SU-DHL-6 (cell line): Measurements from ENCODE around the gene FLII.

Experiments used
- EZH2phosphoT487 ChIP-seq: fragments of 200-600 bp; sonication (generic), shearing (Covaris generic); conservative IDR thresholded peaks from 2 replicates; pipeline ENCODE4 v1.6.1; 2018; ENCODE audit warnings: mild to moderate bottlenecking, antibody characterized with exemption, low read length, moderate library complexity, mixed read lengths
- TF ChIP-seq, protein P1 (sequence below): fragments of 200-600 bp; sonication (generic); IDR thresholded peaks from one replicate; pipeline ENCODE4 v1.5.1; 2017; ENCODE audit warnings: antibody characterized with exemption, mild to moderate bottlenecking, low read length, moderate library complexity; ENCODE audit not compliant: insufficient read depth, poor library complexity, severe bottlenecking

DNA sequence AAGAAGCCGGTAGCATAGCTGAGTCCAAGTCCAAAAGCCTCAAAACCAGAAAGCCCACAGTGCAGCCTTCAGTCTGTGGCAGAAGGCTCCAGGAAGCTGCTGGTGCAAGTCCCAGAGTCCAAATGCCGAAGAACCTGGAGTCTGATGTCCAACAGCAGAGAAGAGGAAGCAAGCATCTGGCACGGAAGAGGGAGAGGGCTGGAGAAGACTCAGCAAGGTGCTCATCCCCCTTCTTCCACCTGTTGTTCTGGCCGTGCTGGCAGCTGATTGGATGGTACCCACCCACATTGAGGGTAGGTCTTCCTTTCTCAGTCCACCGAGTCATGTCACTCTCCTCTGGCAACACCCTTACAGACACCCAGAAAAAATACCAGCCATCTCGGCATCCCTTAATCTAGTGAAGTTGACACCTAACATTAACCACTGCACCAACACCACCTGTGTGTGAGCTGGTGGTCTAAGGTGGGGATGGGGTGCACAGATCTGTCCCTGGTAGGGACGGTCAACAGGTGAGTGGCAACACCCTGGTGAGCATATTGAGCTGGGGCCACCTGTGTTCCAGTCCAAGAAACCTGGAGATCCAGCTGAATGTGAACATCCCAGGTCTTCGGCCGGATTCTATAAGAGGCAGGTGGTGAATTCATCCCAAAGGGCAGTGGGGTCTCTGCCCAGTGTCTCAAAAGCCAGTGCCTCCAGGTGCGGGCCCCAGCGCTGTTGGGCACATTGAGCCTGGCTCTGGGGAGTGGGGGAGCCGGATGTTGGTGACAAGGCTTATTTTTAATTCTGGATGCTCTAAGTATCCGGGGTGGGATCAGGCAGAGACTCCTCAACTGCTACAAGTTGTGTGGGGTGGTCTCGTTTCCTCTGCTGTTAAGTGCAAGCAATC lies 11.8 kb upstream of the FLII start:
- TF ChIP-seq, protein P1, sequence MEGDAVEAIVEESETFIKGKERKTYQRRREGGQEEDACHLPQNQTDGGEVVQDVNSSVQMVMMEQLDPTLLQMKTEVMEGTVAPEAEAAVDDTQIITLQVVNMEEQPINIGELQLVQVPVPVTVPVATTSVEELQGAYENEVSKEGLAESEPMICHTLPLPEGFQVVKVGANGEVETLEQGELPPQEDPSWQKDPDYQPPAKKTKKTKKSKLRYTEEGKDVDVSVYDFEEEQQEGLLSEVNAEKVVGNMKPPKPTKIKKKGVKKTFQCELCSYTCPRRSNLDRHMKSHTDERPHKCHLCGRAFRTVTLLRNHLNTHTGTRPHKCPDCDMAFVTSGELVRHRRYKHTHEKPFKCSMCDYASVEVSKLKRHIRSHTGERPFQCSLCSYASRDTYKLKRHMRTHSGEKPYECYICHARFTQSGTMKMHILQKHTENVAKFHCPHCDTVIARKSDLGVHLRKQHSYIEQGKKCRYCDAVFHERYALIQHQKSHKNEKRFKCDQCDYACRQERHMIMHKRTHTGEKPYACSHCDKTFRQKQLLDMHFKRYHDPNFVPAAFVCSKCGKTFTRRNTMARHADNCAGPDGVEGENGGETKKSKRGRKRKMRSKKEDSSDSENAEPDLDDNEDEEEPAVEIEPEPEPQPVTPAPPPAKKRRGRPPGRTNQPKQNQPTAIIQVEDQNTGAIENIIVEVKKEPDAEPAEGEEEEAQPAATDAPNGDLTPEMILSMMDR: no peak
- TF ChIP-seq EZH2phosphoT487: no peak
